Umbilical cord (tissue), 2 donors: ENCODE data around the gene IKZF3. TPM values are rescaled to one million over a fixed set of nuclear protein-coding genes. Genes with fewer than 3 reads are reported as not detected.
"Not testable (repeated sequence)": the region's sequence is repeated elsewhere in the genome, so short reads cannot be mapped to it uniquely, and the experiment has no call there.

Source experiments
- DNase-seq: peaks from one replicate; pipeline ENCODE4 v3.0.0-alpha.2; 2015; ENCODE audit warnings: low spot score
- total RNA-seq: library from RNA; depleted of rRNA; stranded (reverse); fragments of >200 nt; gene quantifications from one replicate; pipeline ENCODE4 v1.2.3, GENCODE V29; 2014; ENCODE audit warnings: low replicate concordance; ENCODE audit not compliant: insufficient read depth

Gene IKZF3
- total RNA-seq, 1 donor from 2014 or later, result 3.4 TPM

DNA sequence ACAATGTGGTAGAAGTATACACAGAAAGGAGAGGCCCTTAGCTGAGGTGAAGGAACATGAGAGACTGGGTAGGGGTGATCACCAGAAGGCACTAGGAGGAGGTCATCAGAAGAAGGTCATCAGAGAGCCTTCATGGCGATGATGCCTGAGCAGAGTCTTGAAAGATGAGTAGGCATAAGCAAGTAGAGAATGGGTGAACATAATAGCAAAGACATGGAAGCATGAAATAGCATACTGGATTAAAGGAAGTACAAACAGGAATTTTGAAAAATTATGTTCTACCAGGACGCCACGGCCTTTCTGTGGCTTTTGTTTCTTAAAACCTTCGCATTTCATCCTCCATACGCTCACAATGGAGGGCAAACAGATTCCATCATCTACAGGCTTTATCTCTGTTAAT lies 2.9 kb downstream of the IKZF3 start:
- no peak for DNase-seq

DNA sequence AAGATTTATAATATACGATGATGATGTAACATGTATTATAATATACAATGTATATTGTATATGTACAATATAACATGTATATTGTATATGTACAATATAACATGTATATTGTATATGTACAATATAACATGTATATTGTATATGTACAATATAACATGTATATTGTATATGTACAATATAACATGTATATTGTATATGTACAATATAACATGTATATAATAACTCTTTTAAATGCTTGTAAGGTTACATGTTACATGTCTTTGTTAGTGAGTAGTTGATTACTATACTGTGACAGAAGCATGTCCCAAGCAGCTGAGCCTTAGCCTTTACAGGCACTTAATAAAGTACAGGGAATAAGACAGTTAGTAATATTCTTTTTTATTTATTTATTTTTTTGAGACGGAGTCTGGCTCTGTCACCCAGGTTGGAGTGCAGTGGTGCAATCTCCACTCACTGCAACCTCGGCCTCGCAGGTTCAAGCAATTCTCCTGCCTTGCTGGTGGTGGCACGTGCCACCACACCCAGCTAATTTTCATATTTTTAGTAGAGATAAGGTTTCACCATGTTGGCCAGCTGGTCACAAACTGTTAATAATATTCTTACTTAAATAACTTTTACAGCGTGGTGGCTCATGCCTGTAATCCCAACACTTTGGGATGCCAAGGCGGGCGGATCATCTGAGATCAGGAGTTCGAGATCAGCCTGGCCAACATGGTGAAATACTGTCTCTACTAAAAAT lies 8.0 kb downstream of the IKZF3 start:
- not testable (repeated sequence) for DNase-seq

DNA sequence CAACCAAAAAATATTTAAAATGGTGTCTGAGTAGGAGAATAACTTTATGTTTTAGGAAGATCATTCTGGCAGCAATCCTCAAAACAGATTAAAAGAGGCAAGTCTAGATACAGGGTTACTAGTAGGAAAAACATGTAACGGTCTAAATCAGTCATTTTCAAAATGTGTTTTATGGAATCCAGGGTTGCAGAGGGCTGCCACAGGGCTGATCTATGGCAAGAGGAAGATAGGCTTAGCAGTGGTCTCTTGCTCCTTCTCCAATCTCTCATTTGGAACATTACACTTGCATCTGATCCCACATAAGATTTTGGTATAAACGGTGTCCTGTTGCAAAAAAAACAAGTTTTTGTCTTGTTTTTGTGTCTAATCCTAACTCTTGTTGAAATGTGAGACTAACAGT lies 9.2 kb downstream of the IKZF3 start:
- no peak for DNase-seq

DNA sequence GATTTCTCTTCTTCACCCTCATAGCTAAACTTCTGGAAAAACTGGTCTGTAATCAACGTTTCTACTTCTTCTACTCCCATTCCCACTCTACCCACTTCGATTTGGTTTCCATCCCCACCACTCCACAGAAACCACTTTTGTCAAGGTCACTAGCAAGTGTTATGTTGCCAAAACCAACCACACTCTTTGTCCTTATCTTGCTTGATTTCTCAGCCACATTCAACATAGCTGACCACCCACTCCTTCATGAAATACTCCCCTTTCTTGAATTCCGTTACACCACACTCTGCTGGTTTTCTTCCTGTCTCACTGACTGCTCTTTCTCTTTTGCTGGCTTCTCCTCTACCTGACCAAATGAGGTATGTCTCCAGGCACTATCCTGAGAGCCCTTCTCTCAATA lies 11.9 kb downstream of the IKZF3 start:
- no peak for DNase-seq

DNA sequence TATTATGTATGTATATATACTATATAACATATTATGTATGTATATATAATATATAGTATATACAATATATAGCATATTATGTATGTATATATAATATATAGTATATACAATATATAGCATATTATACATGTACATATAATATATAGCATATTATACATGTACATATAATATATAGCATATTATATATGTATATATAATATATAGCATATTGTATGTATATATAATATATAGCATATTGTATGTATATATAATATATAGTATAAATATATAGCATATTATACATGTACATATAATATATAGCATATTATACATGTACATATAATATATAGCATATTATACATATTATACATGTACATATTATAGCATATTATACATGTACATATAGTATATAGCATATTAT lies 13.9 kb downstream of the IKZF3 start:
- DNase-seq, result not testable (repeated sequence)

DNA sequence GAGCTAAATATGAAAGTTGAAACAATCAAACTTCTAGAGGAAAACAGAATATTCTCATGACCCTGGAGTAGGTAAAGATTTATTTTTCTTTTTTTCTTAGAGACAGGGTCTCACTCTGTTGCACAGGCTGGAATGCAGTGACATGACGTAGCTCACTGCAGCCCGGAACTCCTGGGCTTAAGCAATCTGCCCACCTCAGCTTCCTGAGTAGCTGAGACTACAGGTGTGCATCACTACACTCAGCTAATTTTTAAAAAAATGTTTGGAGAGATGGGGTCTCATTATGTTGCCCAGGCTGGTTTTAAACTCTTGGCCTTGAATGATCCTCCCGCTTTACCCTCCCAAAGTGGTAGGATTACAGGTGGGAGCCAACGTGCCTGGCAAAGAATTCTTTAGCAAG lies 15.5 kb downstream of the IKZF3 start:
- no peak for DNase-seq

DNA sequence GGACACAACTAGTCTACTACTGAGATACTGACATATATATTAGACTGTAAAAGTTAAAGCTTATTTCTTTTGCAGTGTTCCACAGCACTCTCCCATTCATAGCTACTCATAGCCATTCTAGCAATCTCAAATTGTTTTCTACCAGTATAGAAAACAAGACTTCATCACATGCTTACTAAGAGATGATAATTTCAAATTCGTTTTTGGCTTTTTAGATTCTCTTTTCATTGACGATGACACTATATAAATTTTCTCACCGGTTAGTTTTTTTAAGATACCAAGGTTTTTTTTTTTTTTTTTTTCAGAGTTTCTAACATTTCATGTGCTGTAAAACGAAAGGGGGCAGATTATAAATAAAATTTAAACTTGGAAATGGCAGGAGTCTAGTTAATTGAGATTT lies 17.9 kb downstream of the IKZF3 start:
- DNase-seq, result no peak

DNA sequence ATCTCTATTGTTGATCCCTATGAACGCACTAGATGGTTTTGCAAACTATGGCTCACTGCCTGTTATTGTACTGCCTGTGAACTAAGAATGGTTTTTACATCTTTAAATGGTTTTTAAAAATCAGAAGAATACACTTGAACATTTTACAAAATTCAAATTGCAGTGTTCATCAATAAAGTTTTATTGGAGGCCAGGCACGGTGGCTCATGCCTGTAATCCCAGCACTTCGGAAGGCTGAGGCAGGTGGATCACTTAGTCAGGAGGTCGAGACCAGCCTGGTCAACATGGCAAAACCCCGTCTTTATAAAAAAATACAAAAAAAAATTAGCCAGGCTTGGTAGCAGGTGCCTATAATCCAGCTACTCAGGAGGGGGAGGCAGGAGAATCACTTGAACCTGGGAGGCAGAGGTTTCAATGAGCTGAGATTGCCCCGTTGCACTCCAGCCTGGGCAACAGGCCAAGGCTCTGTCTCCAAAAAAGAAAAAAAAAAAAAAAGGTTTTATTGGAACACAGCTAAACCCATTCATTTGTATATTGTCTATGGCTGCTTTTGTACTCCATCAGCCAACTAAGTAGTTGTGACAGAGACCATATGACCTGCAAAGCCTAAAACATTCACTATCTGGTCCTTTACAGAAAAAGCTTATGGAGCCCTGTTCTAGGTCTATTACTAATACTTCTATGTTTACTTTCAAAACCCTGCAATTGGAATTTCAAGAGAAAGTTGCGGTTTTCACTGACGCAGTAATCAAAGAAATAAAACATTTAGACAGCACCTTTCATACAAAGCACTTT lies 18.9 kb downstream of the IKZF3 start:
- DNase-seq, result no peak

DNA sequence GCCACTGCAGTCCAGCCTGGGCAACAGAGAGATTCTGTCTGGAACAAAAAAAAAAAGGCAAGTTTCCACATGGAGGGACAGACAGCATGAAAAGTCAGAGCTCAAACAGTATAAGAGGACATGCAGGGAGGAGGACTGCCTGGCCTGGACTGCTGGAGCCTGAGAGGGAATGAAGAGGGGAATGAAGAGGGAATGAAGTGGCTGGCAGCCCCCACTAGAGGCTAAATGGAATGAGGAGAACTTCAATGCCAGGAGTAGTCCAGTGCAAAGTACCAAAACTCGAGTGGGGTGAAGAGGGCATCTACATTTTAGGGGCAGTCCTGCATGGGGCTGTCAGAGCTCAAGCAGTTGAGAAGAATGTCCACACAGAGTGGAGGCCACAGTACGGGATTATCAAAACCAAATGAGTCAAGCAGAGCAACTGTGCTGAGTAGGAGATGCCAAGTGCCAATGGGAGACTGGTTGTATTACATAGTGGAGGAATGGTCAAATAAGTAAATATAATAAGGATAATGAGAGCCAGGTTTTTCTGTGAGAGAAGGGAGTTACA lies 22.9 kb downstream of the IKZF3 start:
- no peak for DNase-seq

DNA sequence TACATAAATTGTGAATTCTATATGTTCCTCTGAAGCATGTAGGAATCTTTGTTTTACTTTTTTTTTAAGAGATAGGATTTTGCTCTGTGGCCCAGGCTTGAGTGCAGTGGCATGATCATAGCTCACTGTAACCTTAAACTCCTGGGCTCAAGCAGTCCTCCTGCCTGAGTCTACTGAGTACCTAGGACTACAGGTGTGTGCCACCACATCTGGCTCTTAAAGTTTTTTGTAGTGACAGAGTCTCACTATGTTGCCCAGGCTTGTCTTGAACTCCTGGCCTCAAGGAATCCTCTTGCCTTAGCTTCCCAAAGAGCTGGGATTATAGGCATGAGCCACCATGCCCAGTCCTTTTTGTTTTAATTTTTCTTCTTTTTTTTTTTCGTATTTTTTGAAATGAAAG lies 25.3 kb downstream of the IKZF3 start:
- DNase-seq, result no peak

DNA sequence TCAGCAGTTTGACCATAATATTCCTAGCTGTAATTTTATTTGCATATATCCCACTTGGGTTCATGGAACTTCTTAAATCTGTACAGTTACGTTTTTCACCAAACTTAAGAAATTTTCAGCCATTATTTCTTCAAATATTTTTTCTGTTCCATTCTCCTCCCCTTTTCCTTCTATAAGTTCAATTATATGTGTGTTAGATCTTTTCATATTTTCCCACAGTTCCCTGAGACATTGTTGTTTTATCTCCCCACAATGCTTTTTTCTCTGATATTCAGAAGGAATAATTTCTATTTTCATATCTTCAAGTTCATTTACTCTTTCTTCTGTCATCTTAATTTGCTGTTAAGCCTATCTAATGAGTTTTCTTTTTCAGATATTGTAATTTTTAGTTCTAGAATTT lies 26.1 kb downstream of the IKZF3 start:
- DNase-seq, result no peak

DNA sequence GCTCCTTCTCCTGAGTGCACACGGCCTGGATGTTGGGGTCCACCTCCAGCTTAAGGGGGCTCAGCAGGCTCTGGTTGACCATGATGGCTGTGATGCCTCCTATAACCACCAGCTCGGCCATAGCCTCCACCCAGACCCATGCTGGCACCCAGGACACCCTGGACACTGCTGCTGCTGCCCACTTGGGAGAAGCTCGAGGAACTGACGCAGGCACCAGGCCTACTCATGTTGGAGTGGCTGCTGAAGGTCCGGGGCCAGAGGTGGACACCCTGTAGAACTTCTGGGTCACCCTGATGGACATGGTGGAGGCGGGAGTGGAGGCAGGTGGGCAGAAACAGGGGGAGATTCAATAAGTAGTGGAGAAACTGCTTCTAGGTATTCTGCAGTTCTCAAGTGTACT lies 28.0 kb downstream of the IKZF3 start:
- DNase-seq, result no peak

DNA sequence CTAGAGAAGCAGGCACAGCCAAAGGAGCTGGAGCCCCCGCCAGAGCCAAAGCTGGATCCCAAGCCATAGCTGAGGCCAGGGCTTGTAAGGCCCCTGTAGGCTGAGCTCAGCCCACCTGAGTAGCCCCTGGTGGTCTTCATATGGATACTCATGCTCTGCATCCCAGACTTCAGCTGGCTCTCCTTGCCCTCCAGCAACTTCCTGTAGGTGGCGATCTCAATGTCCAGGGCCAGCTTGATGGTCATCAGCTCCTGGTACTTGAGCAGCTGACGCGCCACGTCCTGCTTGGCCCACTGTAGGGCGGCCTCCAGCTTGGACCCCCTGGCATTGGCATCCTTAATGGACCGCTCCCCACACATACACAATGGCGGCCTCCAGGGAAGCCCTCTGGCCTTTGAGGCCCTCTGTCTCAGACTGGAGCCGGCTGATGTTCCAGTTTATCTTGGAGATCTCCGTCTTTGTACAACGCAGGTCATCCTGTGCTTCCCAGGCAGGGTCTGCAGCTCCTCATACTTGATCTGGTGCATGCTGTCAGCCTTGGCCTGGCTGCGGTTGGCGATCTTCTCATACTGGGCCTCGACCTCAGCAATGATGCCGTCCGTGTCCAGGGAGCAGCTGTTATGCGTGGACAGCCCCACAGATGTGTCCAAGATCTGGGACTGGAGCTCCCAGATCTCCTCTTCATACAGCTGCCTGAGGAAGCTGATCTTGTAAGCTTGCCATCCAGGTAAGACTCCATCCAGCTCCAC lies 28.9 kb downstream of the IKZF3 start:
- DNase-seq, result no peak

DNA sequence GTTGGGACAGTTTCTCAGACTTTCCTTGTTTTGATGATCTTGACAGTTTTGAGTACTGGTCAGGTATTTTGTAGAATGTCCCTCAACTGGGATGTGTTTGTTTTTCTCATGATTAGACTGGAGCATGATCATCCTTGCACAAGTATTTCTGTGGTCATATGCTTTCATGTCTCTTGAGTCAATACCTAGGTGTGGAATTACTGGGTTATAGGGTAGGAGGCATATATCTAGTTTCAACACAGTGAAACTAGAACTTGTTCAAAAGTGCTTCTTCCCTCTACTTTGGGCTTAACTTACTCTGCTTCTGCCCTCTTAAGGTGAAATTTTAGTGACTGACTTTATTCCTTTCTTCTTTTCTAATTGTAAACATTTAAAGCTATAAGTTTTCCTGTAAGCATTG lies 30.1 kb downstream of the IKZF3 start:
- DNase-seq, result no peak

DNA sequence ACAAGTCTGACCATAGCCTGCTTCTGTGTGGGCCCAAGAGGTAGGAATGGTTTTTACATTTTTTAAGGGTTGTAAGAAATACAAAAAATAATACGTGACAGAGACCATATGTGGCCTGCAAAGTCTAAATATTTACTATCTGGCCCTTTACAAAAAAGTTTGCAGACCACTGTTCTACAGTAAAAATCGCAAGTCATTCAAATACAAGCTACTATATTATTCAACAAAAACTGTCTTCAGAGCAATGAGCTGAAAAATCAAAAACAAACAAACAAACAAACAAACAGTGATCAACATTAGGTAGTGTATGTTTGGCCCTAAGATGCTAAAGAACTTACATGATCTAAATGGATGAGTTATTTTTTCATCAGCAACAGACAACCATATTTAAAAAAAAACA lies 32.5 kb downstream of the IKZF3 start:
- DNase-seq, result no peak

DNA sequence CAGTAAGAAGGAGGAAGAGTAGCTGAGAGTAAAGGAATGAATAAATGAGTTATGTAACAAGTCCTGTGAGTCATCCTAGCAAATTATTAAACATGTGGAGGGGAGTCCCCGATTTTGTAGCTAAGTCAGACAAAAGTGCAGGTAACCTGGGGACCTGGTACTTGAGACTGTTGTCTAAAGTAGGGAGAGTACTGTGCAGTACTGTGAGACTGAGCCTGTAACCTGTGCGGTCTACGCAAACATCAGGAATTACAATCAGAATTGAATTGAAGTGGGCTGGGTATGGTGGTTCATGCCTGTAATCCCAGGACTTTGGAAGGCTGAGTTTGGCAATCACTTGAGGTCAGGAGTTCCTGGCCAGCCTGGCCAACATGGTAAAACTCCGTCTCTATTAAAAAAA lies 35.7 kb downstream of the IKZF3 start:
- DNase-seq, result no peak

DNA sequence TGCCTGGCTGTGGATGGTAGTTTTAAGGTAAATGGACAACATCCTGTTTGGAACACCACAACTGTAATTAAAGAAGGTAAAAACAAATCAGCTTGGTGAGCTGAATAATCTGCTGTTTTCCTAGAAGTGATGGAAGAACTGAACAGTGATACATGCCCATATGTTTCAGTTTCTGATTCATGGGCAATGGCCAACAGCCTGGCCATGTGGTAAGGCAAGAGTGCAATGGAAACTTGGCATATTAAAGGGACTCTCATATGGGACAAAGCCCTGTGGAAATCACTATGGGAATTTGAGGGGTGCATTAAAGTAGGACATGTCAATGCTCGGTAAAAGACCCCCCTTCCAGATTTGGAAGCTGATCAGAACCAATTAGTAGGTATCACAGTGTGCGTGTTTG lies 37.8 kb downstream of the IKZF3 start:
- DNase-seq, result no peak

DNA sequence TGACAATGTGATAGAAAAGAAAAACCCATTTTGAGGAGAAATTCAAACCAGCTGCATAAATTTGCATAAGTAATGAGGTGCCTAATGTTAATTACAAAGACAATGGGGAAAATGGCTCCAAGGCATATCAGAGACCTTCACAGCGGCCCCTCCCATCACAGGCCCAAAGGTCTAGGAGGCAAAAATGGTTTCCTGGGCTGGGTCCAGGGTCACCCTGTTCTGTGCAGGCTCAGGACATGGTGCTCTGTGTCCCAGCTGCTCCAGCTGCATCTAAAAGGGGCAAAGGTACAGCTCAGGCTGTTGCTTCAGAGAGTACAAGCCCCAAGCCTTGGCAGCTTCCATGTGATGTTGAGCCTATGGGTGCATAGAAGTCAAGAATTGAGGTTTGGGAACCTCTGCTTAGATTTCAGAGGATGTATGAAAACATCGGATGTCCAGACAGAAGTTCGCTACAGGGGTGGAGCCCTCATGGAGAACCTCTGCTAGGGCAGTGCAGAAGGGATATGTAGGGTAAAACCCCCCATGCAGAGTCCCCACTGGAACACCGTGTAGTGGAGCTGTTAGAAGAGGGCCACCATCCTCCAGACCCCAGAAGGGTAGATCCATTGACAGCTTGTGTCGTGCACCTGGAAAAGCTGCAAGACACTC lies 40.6 kb downstream of the IKZF3 start:
- no peak for DNase-seq

DNA sequence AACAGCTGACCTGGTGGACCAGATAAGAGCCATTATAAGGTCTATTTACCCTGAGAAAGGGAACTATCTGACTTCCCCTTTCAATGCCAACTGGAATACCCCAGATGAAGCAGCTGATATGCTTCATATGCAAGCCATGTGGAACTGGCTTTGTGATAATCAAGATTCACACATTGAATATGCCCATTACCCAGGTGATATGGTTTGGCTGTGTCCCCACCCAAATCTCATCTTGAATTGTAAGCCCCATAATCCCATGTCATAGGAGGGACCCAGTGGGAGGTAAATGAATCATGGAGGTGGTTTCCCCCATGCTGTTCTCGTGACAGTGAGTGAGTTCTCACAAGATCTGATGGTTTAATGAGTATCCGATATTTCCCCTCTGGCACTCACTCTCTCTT lies 42.1 kb downstream of the IKZF3 start:
- no peak for DNase-seq

DNA sequence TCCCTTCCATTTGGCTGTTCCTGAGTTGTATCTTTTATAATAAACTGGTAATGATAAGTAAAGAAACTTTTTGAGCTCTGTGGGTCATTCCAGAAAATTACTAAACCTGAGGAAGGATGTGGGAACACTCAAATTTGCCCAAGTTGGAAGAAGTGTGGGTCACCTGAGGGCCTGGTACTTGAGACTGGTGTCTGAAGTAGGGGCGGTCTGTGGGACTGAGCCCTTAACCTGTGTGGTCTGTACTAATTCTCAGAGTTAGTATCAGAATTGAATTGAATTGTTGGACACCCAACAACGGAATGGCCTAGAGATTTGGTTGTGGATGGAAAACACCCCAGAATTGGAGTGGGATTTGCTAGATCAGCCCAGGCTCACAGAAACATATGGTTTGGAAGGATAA lies 43.1 kb downstream of the IKZF3 start:
- no peak for DNase-seq

DNA sequence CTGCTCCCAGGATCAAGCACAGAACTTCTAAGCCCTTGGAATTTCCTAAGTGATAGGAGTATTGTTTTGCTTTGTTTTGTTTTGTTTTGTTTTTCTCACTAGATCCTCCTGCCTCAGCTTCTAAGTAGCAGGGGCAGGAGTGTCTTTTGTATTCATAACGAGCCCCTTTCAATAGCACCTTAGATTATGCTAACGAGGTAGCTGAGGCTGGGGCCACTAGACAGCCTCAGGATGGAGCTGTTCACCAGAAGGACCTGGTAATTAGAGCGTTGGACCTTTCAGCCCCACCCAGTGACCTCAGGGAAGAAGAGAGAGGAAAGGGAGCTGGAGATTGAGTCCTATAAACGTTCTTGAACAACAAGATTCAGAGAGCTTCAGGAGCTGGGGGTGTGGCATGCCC lies 43.6 kb downstream of the IKZF3 start:
- DNase-seq, result no peak
